MM.1S (cell line): ENCODE measurements around the gene FARP1.

Experiments used
- DNase-seq: peaks from one replicate; pipeline ENCODE4 v3.0.0-alpha.2; 2015
- H2AFZ ChIP-seq: fragments of 300-600 bp; sonication (generic); 2 replicates; pipeline ENCODE4 v1.6.0; 2016; ENCODE audit warnings: antibody characterized with exemption, low read length
- H3F3A ChIP-seq: fragments of 300-600 bp; sonication (generic); 2 replicates; pipeline ENCODE4 v1.6.1; 2016; ENCODE audit warnings: mild to moderate bottlenecking, antibody characterized with exemption, low read length, moderate library complexity, mixed read lengths; ENCODE audit not compliant: insufficient read depth
- H3K27ac ChIP-seq: fragments of 300-600 bp; sonication (generic); 2 replicates; pipeline ENCODE4 v1.5.1; 2016; ENCODE audit warnings: mild to moderate bottlenecking, low read length
- H3K27me3 ChIP-seq: fragments of 300-600 bp; sonication (generic); replicated peaks from 2 replicates; pipeline ENCODE4 v1.6.0; 2016; ENCODE audit warnings: low read length; ENCODE audit not compliant: insufficient read depth
- H3K36me3 ChIP-seq: fragments of 300-600 bp; sonication (generic); replicated peaks from 2 replicates; pipeline ENCODE4 v1.6.1; 2016; ENCODE audit warnings: mild to moderate bottlenecking, low read length, mixed read lengths; ENCODE audit not compliant: insufficient read depth
- H3K4me1 ChIP-seq: fragments of 300-600 bp; sonication (generic); 2 replicates; pipeline ENCODE4 v1.6.1; 2016; ENCODE audit warnings: low read length, mixed read lengths
- H3K4me2 ChIP-seq: fragments of 300-600 bp; sonication (generic); 2 replicates; pipeline ENCODE4 v1.6.0; 2016; ENCODE audit warnings: low read depth, low read length
- H3K4me3 ChIP-seq: fragments of 300-600 bp; sonication (generic); 2 replicates; pipeline ENCODE4 v1.5.1; 2016; ENCODE audit warnings: low read length, mixed read lengths
- H3K79me2 ChIP-seq: fragments of 300-600 bp; sonication (generic); 2 replicates; pipeline ENCODE4 v1.6.1; 2016; ENCODE audit warnings: mixed run types, low read length, mixed read lengths
- H3K9ac ChIP-seq: fragments of 300-600 bp; sonication (generic); 2 replicates; pipeline ENCODE4 v1.6.1; 2016; ENCODE audit warnings: low read length, mixed read lengths
- H3K9me2 ChIP-seq: fragments of 300-600 bp; sonication (generic); replicated peaks from 2 replicates; pipeline ENCODE4 v1.6.1; 2016; ENCODE audit warnings: mild to moderate bottlenecking, low read length, mixed read lengths; ENCODE audit not compliant: insufficient read depth
- H3K9me3 ChIP-seq: fragments of 300-600 bp; sonication (generic); replicated peaks from 2 replicates; pipeline ENCODE4 v1.6.1; 2016; ENCODE audit warnings: mild to moderate bottlenecking, low read length, mixed read lengths; ENCODE audit not compliant: insufficient read depth
- H4K20me1 ChIP-seq: fragments of 300-600 bp; sonication (generic); 2 replicates; pipeline ENCODE4 v1.6.1; 2016; ENCODE audit warnings: mild to moderate bottlenecking, low read length, moderate library complexity, mixed read lengths; ENCODE audit not compliant: insufficient read depth
- EZH2 ChIP-seq: fragments of 300-600 bp; sonication (generic); optimal IDR thresholded peaks from 2 replicates; pipeline ENCODE3; 2017; ENCODE audit warnings: low read depth, mild to moderate bottlenecking, antibody characterized with exemption, low read length, mixed read lengths
- EZH2phosphoT487 ChIP-seq: fragments of 300-600 bp; sonication (generic); IDR thresholded peaks from 2 replicates; pipeline ENCODE4 v1.6.1; 2018; ENCODE audit warnings: antibody characterized with exemption, low read length
- TF ChIP-seq, protein P1 (sequence below): fragments of 300-600 bp; sonication (generic); IDR thresholded peaks from 2 replicates; pipeline ENCODE4 v1.5.1; 2016; ENCODE audit warnings: antibody characterized with exemption, low read length, mixed read lengths

FARP1 gene

DNA sequence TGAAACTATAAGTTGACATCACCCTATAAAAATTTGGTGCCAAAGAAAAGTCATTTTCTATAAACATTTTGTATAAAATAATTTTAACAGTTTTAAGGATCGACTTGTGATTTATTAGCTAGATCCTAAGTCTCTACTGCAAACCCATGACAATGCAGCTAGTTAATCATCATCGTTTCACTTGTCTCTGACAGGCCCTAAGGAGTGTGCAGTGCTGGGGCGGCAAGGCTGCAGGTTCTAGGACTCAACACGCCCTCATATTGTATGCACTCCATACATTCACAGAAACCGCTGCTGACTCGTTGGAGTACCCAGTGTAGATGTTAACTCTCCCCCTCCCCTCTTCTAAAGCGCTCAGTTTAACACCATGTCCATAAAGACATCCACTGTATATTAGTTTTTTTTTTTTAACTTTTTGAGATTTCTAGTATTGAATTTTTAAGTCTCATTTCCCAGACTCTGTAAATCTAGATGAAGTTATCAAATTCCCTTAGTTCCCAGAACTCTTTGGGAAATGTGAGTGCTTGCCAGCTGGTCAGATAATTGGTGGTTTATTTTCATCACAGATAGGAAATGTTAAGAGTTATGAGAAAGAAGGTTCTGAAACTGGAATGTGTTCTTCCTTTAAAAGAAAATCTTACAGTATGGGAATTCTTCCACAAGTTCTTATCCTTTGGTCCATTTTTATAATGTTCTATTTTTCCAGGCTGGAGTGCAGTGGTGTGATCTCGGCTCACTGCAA is 197.0 kb downstream of the FARP1 start:
- TF ChIP-seq, protein P1, sequence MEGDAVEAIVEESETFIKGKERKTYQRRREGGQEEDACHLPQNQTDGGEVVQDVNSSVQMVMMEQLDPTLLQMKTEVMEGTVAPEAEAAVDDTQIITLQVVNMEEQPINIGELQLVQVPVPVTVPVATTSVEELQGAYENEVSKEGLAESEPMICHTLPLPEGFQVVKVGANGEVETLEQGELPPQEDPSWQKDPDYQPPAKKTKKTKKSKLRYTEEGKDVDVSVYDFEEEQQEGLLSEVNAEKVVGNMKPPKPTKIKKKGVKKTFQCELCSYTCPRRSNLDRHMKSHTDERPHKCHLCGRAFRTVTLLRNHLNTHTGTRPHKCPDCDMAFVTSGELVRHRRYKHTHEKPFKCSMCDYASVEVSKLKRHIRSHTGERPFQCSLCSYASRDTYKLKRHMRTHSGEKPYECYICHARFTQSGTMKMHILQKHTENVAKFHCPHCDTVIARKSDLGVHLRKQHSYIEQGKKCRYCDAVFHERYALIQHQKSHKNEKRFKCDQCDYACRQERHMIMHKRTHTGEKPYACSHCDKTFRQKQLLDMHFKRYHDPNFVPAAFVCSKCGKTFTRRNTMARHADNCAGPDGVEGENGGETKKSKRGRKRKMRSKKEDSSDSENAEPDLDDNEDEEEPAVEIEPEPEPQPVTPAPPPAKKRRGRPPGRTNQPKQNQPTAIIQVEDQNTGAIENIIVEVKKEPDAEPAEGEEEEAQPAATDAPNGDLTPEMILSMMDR: no peak
- no peak for TF ChIP-seq EZH2phosphoT487
- no peak for TF ChIP-seq EZH2
- Histone ChIP-seq H3K4me1 (no peaks in the 10 kb centered on the region), H3K4me3 (no peak overlapping the region), H2AFZ (no peak overlapping the region), H3K36me3 (no peaks in the 10 kb centered on the region), H3K9me2 (no peaks in the 10 kb centered on the region), H3K9ac (no peak overlapping the region), H3K9me3 (no peaks in the 10 kb centered on the region), H3K79me2 (no peaks in the 10 kb centered on the region), H3K27me3 (no peaks in the 10 kb centered on the region), H4K20me1 (no peaks in the 10 kb centered on the region), H3F3A (no peaks in the 10 kb centered on the region), H3K27ac (no peak overlapping the region), H3K4me2 (no peak overlapping the region)
- DNase-seq: no peak

DNA sequence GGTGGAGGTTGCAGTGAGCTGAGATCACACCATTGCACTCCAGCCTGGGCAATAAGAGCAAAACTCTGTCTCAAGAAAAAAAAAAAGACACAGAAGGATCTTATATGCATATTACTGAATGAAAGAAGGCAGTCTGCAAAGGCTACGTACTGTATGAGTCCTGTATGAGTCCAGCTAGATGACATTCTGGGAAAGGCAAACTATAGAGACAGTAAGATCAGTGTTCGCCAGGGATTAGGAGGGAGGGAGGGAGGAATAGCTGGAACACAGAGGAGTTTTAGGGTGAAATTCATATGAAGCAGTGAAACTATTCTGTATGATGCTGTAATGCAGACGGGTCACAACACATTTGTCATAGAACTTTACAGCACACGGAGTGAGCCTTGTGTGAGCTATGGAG is 200.1 kb downstream of the FARP1 start:
- H3K9me3 ChIP-seq: no peaks in the 10 kb centered on the region
- TF ChIP-seq EZH2 (no peak), EZH2phosphoT487 (no peak)
- TF ChIP-seq, protein P1: no peak
- no peaks in the 10 kb centered on the region for H3F3A ChIP-seq
- no peaks in the 10 kb centered on the region for H3K27me3 ChIP-seq
- H3K36me3 ChIP-seq: no peaks in the 10 kb centered on the region
- H3K27ac ChIP-seq: no peak overlapping the region
- H4K20me1 ChIP-seq: no peaks in the 10 kb centered on the region
- no peaks in the 10 kb centered on the region for H3K79me2 ChIP-seq
- H3K4me1 ChIP-seq: no peaks in the 10 kb centered on the region
- no peaks in the 10 kb centered on the region for H3K9me2 ChIP-seq
- no peak overlapping the region for H3K9ac ChIP-seq
- H3K4me2 ChIP-seq: no peak overlapping the region
- no peak overlapping the region for H3K4me3 ChIP-seq
- DNase-seq: no peak
- no peak overlapping the region for H2AFZ ChIP-seq

- Histone ChIP-seq H3K9me2 (no peaks in the 10 kb centered on the region), H3K79me2 (no peaks in the 10 kb centered on the region), H4K20me1 (no peaks in the 10 kb centered on the region), H2AFZ (no peak overlapping the region), H3F3A (no peaks in the 10 kb centered on the region), H3K27ac (no peak overlapping the region), H3K36me3 (no peaks in the 10 kb centered on the region), H3K4me1 (no peaks in the 10 kb centered on the region), H3K9me3 (no peaks in the 10 kb centered on the region), H3K27me3 (no peaks in the 10 kb centered on the region), H3K9ac (no peak overlapping the region), H3K4me3 (no peak overlapping the region), H3K4me2 (no peak overlapping the region)
- DNase-seq: no peak
- TF ChIP-seq EZH2 (no peak), EZH2phosphoT487 (no peak)
- TF ChIP-seq, protein P1: no peak
Observed at GRCh38 chr13:98343461-98343860, 200.6 kb downstream of the FARP1 start.
